H1 (cell line): ENCODE results near the gene NCAPG2. TPM values are rescaled to one million over a fixed set of nuclear protein-coding genes. Genes with fewer than 3 reads are reported as not detected.

ENCODE experiments used
- CTCF ChIA-PET: fragments of 300-600 bp; sonication (Branson Sonifier 250); formaldehyde crosslinking; loops from one replicate; lab custom pipeline; 2021; ENCODE audit not compliant: partially characterized antibody; lab: Charles Lee
- POLR2A ChIA-PET: fragments of 300-600 bp; sonication (Branson Sonifier 250); formaldehyde crosslinking; loops from one replicate; lab custom pipeline; 2021; ENCODE audit warnings: inconsistent platforms; ENCODE audit not compliant: partially characterized antibody; lab: Charles Lee
- DNase-seq, 2 experiments: peaks; one replicate each; pipeline versions ENCODE4 v3.0.0 to v3.0.0-alpha.2; 2010 to 2022; ENCODE audit warnings: low spot score in 2 of 2, low read depth in 1 of 2, mixed read lengths in 1 of 2
- FAIRE-seq: peaks from 2 replicates; lab custom pipeline; 2011; peaks lifted over from hg19 to GRCh38; lab: Jason Lieb, UNC
- H2AFZ ChIP-seq: 2 replicates; pipeline ENCODE4 v1.8.1; 2012; ENCODE audit warnings: low read length, inconsistent platforms
- H2AK5ac ChIP-seq: 2 replicates; pipeline ENCODE4 v1.6.1; 2013; ENCODE audit warnings: low read depth, low read length
- H2BK120ac ChIP-seq: replicated peaks from 2 replicates; pipeline ENCODE3; 2013; ENCODE audit warnings: low read depth, low read length, inconsistent platforms
- H2BK12ac ChIP-seq: 2 replicates; pipeline ENCODE4 v1.6.1; 2013; ENCODE audit warnings: low read depth, low read length
- H2BK15ac ChIP-seq: 2 replicates; pipeline ENCODE4 v1.6.1; 2013; ENCODE audit warnings: low read length
- H2BK20ac ChIP-seq: 2 replicates; pipeline ENCODE4 v1.6.1; 2013; ENCODE audit warnings: low read length
- H2BK5ac ChIP-seq: 2 replicates; pipeline ENCODE4 v1.6.1; 2013; ENCODE audit warnings: low read depth, low read length
- H3K14ac ChIP-seq: 2 replicates; pipeline ENCODE4 v1.6.1; 2013; ENCODE audit warnings: inconsistent platforms; ENCODE audit not compliant: insufficient read length
- H3K18ac ChIP-seq: 2 replicates; pipeline ENCODE4 v1.6.1; 2013; ENCODE audit warnings: low read length; ENCODE audit errors: extremely low read depth
- H3K23ac ChIP-seq: 2 replicates; pipeline ENCODE4 v1.6.1; 2013; ENCODE audit warnings: inconsistent platforms; ENCODE audit not compliant: insufficient read length
- H3K23me2 ChIP-seq: 2 replicates; pipeline ENCODE4 v1.6.1; 2013; ENCODE audit warnings: low read depth, low read length
- H3K27ac ChIP-seq: 2 replicates; pipeline ENCODE4 v1.6.1; 2011; ENCODE audit warnings: low read depth, low read length, inconsistent platforms
- H3K27me3 ChIP-seq, 4 experiments: replicated peaks in 1 of 4; 1 replicate in 1 of 4; 2 replicates in 3 of 4; pipeline versions ENCODE4 v1.6.1 to v1.8.1; 2011 to 2013; ENCODE audit warnings: low read length in 3 of 4, mild to moderate bottlenecking in 3 of 4, inconsistent platforms in 2 of 4, mixed read lengths in 2 of 4, moderate library complexity in 1 of 4; ENCODE audit not compliant: control insufficient read depth in 3 of 4, insufficient read depth in 3 of 4; ENCODE audit errors: extremely low read depth in 1 of 4
- H3K36me3 ChIP-seq, 4 experiments: 2 replicates each; pipeline versions ENCODE4 v1.6.1 to v1.8.1; 2011 to 2013; ENCODE audit warnings: mild to moderate bottlenecking in 4 of 4, low read length in 3 of 4, moderate library complexity in 2 of 4, control low read depth in 1 of 4, inconsistent platforms in 1 of 4; ENCODE audit not compliant: insufficient read depth in 4 of 4, control insufficient read depth in 2 of 4
- H3K4ac ChIP-seq: replicated peaks from 2 replicates; pipeline ENCODE3; 2013; ENCODE audit warnings: low read length, low read depth, mixed read lengths, inconsistent platforms; ENCODE audit not compliant: insufficient read length
- H3K4me1 ChIP-seq, 4 experiments: replicated peaks in 1 of 4; 1 replicate in 1 of 4; 2 replicates in 3 of 4; pipeline versions ENCODE4 v1.6.1 to v1.8.1; 2011 to 2013; ENCODE audit warnings: low read length in 3 of 4, inconsistent platforms in 2 of 4, mixed read lengths in 1 of 4; ENCODE audit not compliant: insufficient read depth in 4 of 4, control insufficient read depth in 3 of 4
- H3K4me2 ChIP-seq, 2 experiments: 2 replicates each; pipeline versions ENCODE4 v1.6.1 to v1.8.1; 2011 to 2013; ENCODE audit warnings: low read depth in 2 of 2, low read length in 2 of 2, control low read depth in 1 of 2, inconsistent platforms in 1 of 2, mild to moderate bottlenecking in 1 of 2; ENCODE audit not compliant: insufficient read depth in 1 of 2
- H3K4me3 ChIP-seq, 4 experiments: fragments of 200-600, 300-600 bp in 1 of 4; sonication (generic), shearing (Covaris generic), sonication (Bioruptor Twin) in 1 of 4; 2 replicates each; pipeline versions ENCODE4 v1.5.1 to v1.8.1; 2011 to 2016; ENCODE audit warnings: low read length in 4 of 4, low read depth in 3 of 4, control low read depth in 2 of 4, inconsistent platforms in 2 of 4, mild to moderate bottlenecking in 2 of 4, mixed read lengths in 1 of 4, moderate library complexity in 1 of 4; ENCODE audit not compliant: insufficient read depth in 2 of 4; ENCODE audit errors: extremely low read depth in 1 of 4
- H3K56ac ChIP-seq: replicated peaks from 2 replicates; pipeline ENCODE3; 2013; ENCODE audit warnings: low read depth, mild to moderate bottlenecking, mixed read lengths, low read length, inconsistent platforms; ENCODE audit not compliant: insufficient read length
- H3K79me1 ChIP-seq: 2 replicates; pipeline ENCODE4 v1.6.1; 2013; ENCODE audit warnings: low read depth, low read length, control low read depth
- H3K79me2 ChIP-seq, 2 experiments: 2 replicates each; pipeline versions ENCODE4 v1.6.1 to v1.8.1; 2012 to 2013; ENCODE audit warnings: low read length in 2 of 2, mild to moderate bottlenecking in 2 of 2, inconsistent platforms in 1 of 2; ENCODE audit not compliant: insufficient read depth in 2 of 2, control insufficient read depth in 1 of 2
- H3K9ac ChIP-seq, 4 experiments: replicated peaks in 1 of 4; 1 replicate in 1 of 4; 2 replicates in 3 of 4; pipeline versions ENCODE4 v1.6.1 to v1.8.1; 2011 to 2013; ENCODE audit warnings: low read depth in 3 of 4, low read length in 3 of 4, control low read depth in 2 of 4, mild to moderate bottlenecking in 2 of 4, moderate library complexity in 2 of 4, inconsistent platforms in 1 of 4; ENCODE audit errors: extremely low read depth in 1 of 4
- H3K9me3 ChIP-seq, 2 experiments: 2 replicates each; pipeline versions ENCODE4 v1.6.1 to v1.8.1; 2012 to 2013; ENCODE audit warnings: mild to moderate bottlenecking in 2 of 2, moderate library complexity in 2 of 2, control low read depth in 1 of 2, inconsistent platforms in 1 of 2, low read depth in 1 of 2, low read length in 1 of 2, mixed read lengths in 1 of 2; ENCODE audit not compliant: insufficient read depth in 2 of 2
- H4K20me1 ChIP-seq, 2 experiments: replicated peaks in 1 of 2; 2 replicates each; pipeline versions ENCODE3 to v1.8.1; 2011 to 2013; ENCODE audit warnings: inconsistent platforms in 2 of 2, low read length in 2 of 2, mild to moderate bottlenecking in 1 of 2; ENCODE audit not compliant: insufficient read depth in 2 of 2, control insufficient read depth in 1 of 2
- H4K5ac ChIP-seq: 2 replicates; pipeline ENCODE4 v1.6.1; 2013; ENCODE audit warnings: low read length, low read depth, mixed read lengths, inconsistent platforms; ENCODE audit not compliant: insufficient read length
- H4K8ac ChIP-seq: 2 replicates; pipeline ENCODE4 v1.8.0; 2013; ENCODE audit warnings: mild to moderate bottlenecking, moderate library complexity, low read length, inconsistent platforms; ENCODE audit not compliant: insufficient read depth; ENCODE audit errors: extremely low read depth
- H4K91ac ChIP-seq: replicated peaks from 2 replicates; pipeline ENCODE3; 2013; ENCODE audit warnings: low read length, mixed read lengths, inconsistent platforms; ENCODE audit not compliant: insufficient read length
- ASH2L ChIP-seq: fragments of 200-600, 300-600 bp; sonication (generic); IDR thresholded peaks from one replicate; pipeline ENCODE4 v1.7.1; 2017; ENCODE audit warnings: low read length
- EZH2 ChIP-seq: fragments of 200-600 bp; sonication (generic); IDR thresholded peaks from 2 replicates; pipeline ENCODE4 v1.7.1; 2012; ENCODE audit warnings: low read depth, mild to moderate bottlenecking, moderate library complexity, low read length, inconsistent platforms; ENCODE audit not compliant: severe bottlenecking
- HDAC2 ChIP-seq, 2 experiments: fragments of 300-600 bp in 1 of 2; sonication (generic) in 1 of 2; IDR thresholded peaks; 2 replicates each; pipeline ENCODE4 v1.6.1; 2011 to 2012; ENCODE audit warnings: low read depth in 2 of 2, low read length in 2 of 2, mild to moderate bottlenecking in 2 of 2, moderate library complexity in 2 of 2, borderline replicate concordance in 1 of 2, inconsistent platforms in 1 of 2
- HDAC6 ChIP-seq: IDR thresholded peaks from one replicate; pipeline ENCODE4 v1.7.1; 2012; ENCODE audit warnings: low read depth, mild to moderate bottlenecking, inconsistent platforms, low read length, moderate library complexity
- PHF8 ChIP-seq: fragments of 200-600 bp; sonication (generic); conservative IDR thresholded peaks from 2 replicates; pipeline ENCODE4 v1.7.1; 2012; ENCODE audit warnings: low read depth, mild to moderate bottlenecking, inconsistent platforms, low read length, moderate library complexity
- RBBP5 ChIP-seq: IDR thresholded peaks from 2 replicates; pipeline ENCODE4 v1.7.1; 2012; ENCODE audit warnings: low read depth, mild to moderate bottlenecking, inconsistent platforms, low read length, moderate library complexity, borderline replicate concordance
- RXRA ChIP-seq: IDR thresholded peaks from 2 replicates; pipeline ENCODE4 v1.6.1; 2011; ENCODE audit warnings: low read depth, mild to moderate bottlenecking, low read length, moderate library complexity; ENCODE audit not compliant: insufficient read depth
- SIN3A ChIP-seq, 2 experiments: IDR thresholded peaks in 1 of 2; conservative IDR thresholded peaks in 1 of 2; 2 replicates each; pipeline ENCODE4 v1.6.1; 2011 to 2012; ENCODE audit warnings: low read length in 2 of 2, improper control_type of control experiment in 1 of 2, low read depth in 1 of 2, mild to moderate bottlenecking in 1 of 2
- SP4 ChIP-seq: IDR thresholded peaks from 2 replicates; pipeline ENCODE4 v1.6.1; 2012; ENCODE audit warnings: low read length, inconsistent platforms
- SUZ12 ChIP-seq: fragments of 200-600 bp; sonication (generic); IDR thresholded peaks from 2 replicates; pipeline ENCODE4 v1.6.1; 2012; ENCODE audit warnings: mild to moderate bottlenecking, inconsistent platforms, low read length, moderate library complexity, mixed read lengths
- polyA plus RNA-seq, 7 experiments: library from polyadenylated mRNA; depleted of rRNA in 3 of 7; stranded (reverse) in 5 of 7; unstranded in 2 of 7; fragments of >200 nt in 5 of 7; fragments of 200-250 nt in 2 of 7; gene quantifications; 1 replicate in 5 of 7; 2 replicates in 1 of 7; 4 replicates in 1 of 7; pipeline versions ENCODE4 v1.2.1 to v1.2.3, GENCODE V29; 2011 to 2013; ENCODE audit warnings: missing spikeins in 2 of 7, mixed read lengths in 2 of 7
- total RNA-seq: library from RNA; stranded (reverse); fragmentation: NEBNext Ultra II Directional; extraction: Animal tissue kit (Norgen Biotek cat#: 25700); gene quantifications from 2 replicates; pipeline ENCODE4 v1.2.1, GENCODE V29; 2021
- TF ChIP-seq, protein P1 (sequence below): IDR thresholded peaks from 2 replicates; pipeline ENCODE4 v1.6.1; 2012; ENCODE audit warnings: low read length, inconsistent platforms
- TF ChIP-seq, protein P2 (sequence below): IDR thresholded peaks from 2 replicates; pipeline ENCODE4 v1.6.1; 2011; ENCODE audit warnings: low read length, improper control_type of control experiment

NCAPG2 gene
- total and polyA plus RNA-seq, 2 of the 8 experiments (the other 6 are each of a cell fraction or from before 2014, with no cell fraction given) = 49.9 to 119 TPM

- Histone ChIP-seq H3K36me3 (peaks cover 22 to 91% (median 69%) of the 10 kb centered on the region in 4 experiments), H3K27ac (no peak overlapping the region), H3K56ac (no peak overlapping the region), H3K18ac (no peak overlapping the region), H2BK5ac (no peak overlapping the region), H3K14ac (no peak overlapping the region), H3K4me1 (no peaks in the 10 kb centered on the region), H2BK15ac (no peak overlapping the region), H3K4me2 (no peak overlapping the region), H2BK12ac (no peak overlapping the region), H3K79me2 (no peaks in the 10 kb centered on the region; a peak in 1 of 4 replicates), H2AK5ac (no peak overlapping the region), H3K4me3 (no peak overlapping the region), H3K9me3 (no peaks in the 10 kb centered on the region), H3K79me1 (peaks cover 4% of the 10 kb centered on the region; the same call in 1 of the 2 replicates), H3K27me3 (no peaks in the 10 kb centered on the region), H3K9ac (no peak overlapping the region), H4K91ac (no peak overlapping the region), H3K4ac (no peak overlapping the region), H3K23ac (no peak overlapping the region), H2BK20ac (no peak overlapping the region), H2AFZ (no peak overlapping the region), H4K5ac (no peak overlapping the region), H3K23me2 (no peaks in the 10 kb centered on the region), H2BK120ac (no peak overlapping the region), H4K20me1 (no peaks in the 10 kb centered on the region), H4K8ac (no peak overlapping the region)
- FAIRE-seq = no peak
- DNase-seq = no peak
- ChIA-PET CTCF (no interaction called here), POLR2A (no interaction called here)
- TF ChIP-seq HDAC2 (IDR thresholded peaks at IDR 0.05; ENCODE audit: borderline replicate concordance in 1 of 2, low read depth in 2 of 2, low read length in 2 of 2) = no peak
- no peak for TF ChIP-seq SUZ12
- TF ChIP-seq ASH2L = no peak
- no peak for TF ChIP-seq RXRA
- TF ChIP-seq SIN3A (conservative IDR thresholded peaks at IDR 0.05 in 1 of 2, IDR thresholded peaks at IDR 0.05 in 1 of 2; ENCODE audit: low read depth in 1 of 2, low read length in 2 of 2) = no peak
- no peak for TF ChIP-seq PHF8
- TF ChIP-seq SP4 = no peak
- TF ChIP-seq, protein P1, sequence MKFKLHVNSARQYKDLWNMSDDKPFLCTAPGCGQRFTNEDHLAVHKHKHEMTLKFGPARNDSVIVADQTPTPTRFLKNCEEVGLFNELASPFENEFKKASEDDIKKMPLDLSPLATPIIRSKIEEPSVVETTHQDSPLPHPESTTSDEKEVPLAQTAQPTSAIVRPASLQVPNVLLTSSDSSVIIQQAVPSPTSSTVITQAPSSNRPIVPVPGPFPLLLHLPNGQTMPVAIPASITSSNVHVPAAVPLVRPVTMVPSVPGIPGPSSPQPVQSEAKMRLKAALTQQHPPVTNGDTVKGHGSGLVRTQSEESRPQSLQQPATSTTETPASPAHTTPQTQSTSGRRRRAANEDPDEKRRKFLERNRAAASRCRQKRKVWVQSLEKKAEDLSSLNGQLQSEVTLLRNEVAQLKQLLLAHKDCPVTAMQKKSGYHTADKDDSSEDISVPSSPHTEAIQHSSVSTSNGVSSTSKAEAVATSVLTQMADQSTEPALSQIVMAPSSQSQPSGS = no peak
- TF ChIP-seq HDAC6 = no peak
- TF ChIP-seq EZH2 = no peak
- TF ChIP-seq RBBP5 = no peak
- TF ChIP-seq, protein P2, sequence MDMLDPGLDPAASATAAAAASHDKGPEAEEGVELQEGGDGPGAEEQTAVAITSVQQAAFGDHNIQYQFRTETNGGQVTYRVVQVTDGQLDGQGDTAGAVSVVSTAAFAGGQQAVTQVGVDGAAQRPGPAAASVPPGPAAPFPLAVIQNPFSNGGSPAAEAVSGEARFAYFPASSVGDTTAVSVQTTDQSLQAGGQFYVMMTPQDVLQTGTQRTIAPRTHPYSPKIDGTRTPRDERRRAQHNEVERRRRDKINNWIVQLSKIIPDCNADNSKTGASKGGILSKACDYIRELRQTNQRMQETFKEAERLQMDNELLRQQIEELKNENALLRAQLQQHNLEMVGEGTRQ = no peak
Measured at GRCh38 chr7:158682456-158682855, 22.1 kb downstream of the NCAPG2 start.
